HCT116 (cell line): ENCODE measurements around the gene SCGB3A2. TPM values are rescaled to one million over a fixed set of nuclear protein-coding genes. Genes with fewer than 3 reads are reported as not detected.

Experiments used
- ATAC-seq: fragments of 200-7000 bp; cut with Tn5 transposase; 2 replicates; pipeline ENCODE4 v1.9.1; 2020; ENCODE audit warnings: mild to moderate bottlenecking, moderate library complexity
- BruUV-seq: library from RNA; stranded (reverse); fragments of 400-500 nt; replicated peaks from 2 replicates; lab custom pipeline; 2021; lab: Mats Ljungman, UMichigan
- CTCF ChIA-PET: fragments of 300-600 bp; sonication (Branson Sonifier 250); formaldehyde crosslinking; loops from one replicate; lab custom pipeline; 2021; ENCODE audit warnings: antibody characterized with exemption; lab: Charles Lee
- POLR2A ChIA-PET: fragments of 300-600, 350-600 bp; sonication (Branson Sonifier 250); formaldehyde crosslinking; loops from one replicate; lab custom pipeline; 2021; ENCODE audit warnings: antibody characterized with exemption; lab: Charles Lee
- RAD21 ChIA-PET, 2 experiments: fragments of 300-600 bp; sonication (Branson Sonifier 250); formaldehyde crosslinking; loops; one replicate each; lab custom pipeline; 2023; ENCODE audit warnings: low total read pairs in 2 of 2; ENCODE audit not compliant: uncharacterized antibody in 2 of 2, unreplicated experiment in 2 of 2, low non-redundant PET in 1 of 2; lab: Charles Lee
- DNase-seq: peaks from one replicate; pipeline ENCODE4 v3.0.0-alpha.2; 2010; ENCODE audit warnings: low read depth, low spot score
- H2AFZ ChIP-seq: fragments of 200-600 bp; shearing (Covaris generic), sonication (generic); 2 replicates; pipeline ENCODE4 v1.6.1; 2017; ENCODE audit warnings: low read depth, mixed run types, mixed read lengths, antibody characterized with exemption, low read length; ENCODE audit not compliant: poor library complexity, severe bottlenecking
- H3K27ac ChIP-seq: 2 replicates; pipeline ENCODE4 v1.5.1; 2012; ENCODE audit warnings: low read depth, low read length
- H3K27me3 ChIP-seq: fragments of 200-600 bp; sonication (generic); 2 replicates; pipeline ENCODE4 v1.6.1; 2016; ENCODE audit warnings: mixed run types, low read length, mixed read lengths; ENCODE audit not compliant: insufficient read depth
- H3K36me3 ChIP-seq, 2 experiments: fragments of 200-500 bp in 1 of 2; fragments of 200-600 bp in 1 of 2; sonication (Bioruptor generic) in 1 of 2; sonication (generic) in 1 of 2; 2 replicates each; pipeline versions ENCODE4 v1.5.1 to v1.6.1; 2014 to 2016; ENCODE audit warnings: low read length in 2 of 2, inconsistent platforms in 1 of 2, mixed read lengths in 1 of 2, mixed run types in 1 of 2; ENCODE audit not compliant: insufficient read depth in 2 of 2, control insufficient read depth in 1 of 2
- H3K4me1 ChIP-seq, 2 experiments: fragments of 200-600 bp in 1 of 2; sonication (generic) in 1 of 2; 2 replicates each; pipeline versions ENCODE4 v1.5.1 to v1.6.1; 2012 to 2017; ENCODE audit warnings: low read length in 2 of 2, inconsistent platforms in 1 of 2, mild to moderate bottlenecking in 1 of 2, mixed read lengths in 1 of 2, mixed run types in 1 of 2, moderate library complexity in 1 of 2; ENCODE audit not compliant: insufficient read depth in 2 of 2, control insufficient read depth in 1 of 2
- H3K4me2 ChIP-seq: fragments of 200-600 bp; sonication (generic); 2 replicates; pipeline ENCODE4 v1.6.1; 2017; ENCODE audit warnings: mixed run types, low read length, mixed read lengths
- H3K4me3 ChIP-seq, 2 experiments: fragments of 200-600 bp in 1 of 2; sonication (generic) in 1 of 2; replicated peaks in 1 of 2; 2 replicates each; pipeline ENCODE4 v1.5.1; 2011 to 2016; ENCODE audit warnings: low read length in 2 of 2, control low read depth in 1 of 2, low read depth in 1 of 2, mild to moderate bottlenecking in 1 of 2, mixed read lengths in 1 of 2, mixed run types in 1 of 2
- H3K79me2 ChIP-seq: fragments of 200-600 bp; sonication (generic); 2 replicates; pipeline ENCODE4 v1.6.1; 2017; ENCODE audit warnings: mild to moderate bottlenecking, mixed run types, low read length, moderate library complexity, mixed read lengths; ENCODE audit not compliant: insufficient read depth
- H3K9ac ChIP-seq: fragments of 200-600 bp; sonication (generic); 2 replicates; pipeline ENCODE4 v1.6.1; 2016; ENCODE audit warnings: low read length, mixed read lengths
- H3K9me2 ChIP-seq: fragments of 200-600 bp; sonication (generic), shearing (Covaris generic); 2 replicates; pipeline ENCODE4 v1.6.1; 2017; ENCODE audit warnings: mixed run types, mild to moderate bottlenecking, moderate library complexity; ENCODE audit not compliant: insufficient read depth
- H3K9me3 ChIP-seq, 2 experiments: fragments of 200-500 bp in 1 of 2; fragments of 200-600 bp in 1 of 2; sonication (Bioruptor generic) in 1 of 2; sonication (generic) in 1 of 2; 2 replicates each; pipeline ENCODE4 v1.6.1; 2014 to 2017; ENCODE audit warnings: low read length in 2 of 2, mixed read lengths in 2 of 2, inconsistent platforms in 1 of 2, low read depth in 1 of 2, mild to moderate bottlenecking in 1 of 2, mixed run types in 1 of 2, moderate library complexity in 1 of 2; ENCODE audit not compliant: control insufficient read depth in 1 of 2, insufficient read depth in 1 of 2
- H4K20me1 ChIP-seq: fragments of 200-600 bp; sonication (generic), shearing (Covaris generic); 2 replicates; pipeline ENCODE4 v1.6.1; 2017; ENCODE audit warnings: mixed run types, mild to moderate bottlenecking, moderate library complexity; ENCODE audit not compliant: insufficient read depth
- ATF3 ChIP-seq: IDR thresholded peaks from 2 replicates; pipeline ENCODE4 v1.6.1; 2012
- CEBPB ChIP-seq: IDR thresholded peaks from 2 replicates; pipeline ENCODE4 v1.6.1; 2012; ENCODE audit warnings: low read depth
- ELF1 ChIP-seq: IDR thresholded peaks from 2 replicates; pipeline ENCODE4 v1.6.1; 2012; ENCODE audit warnings: low read depth, borderline replicate concordance
- EZH2 ChIP-seq: fragments of 200-600 bp; sonication (generic); IDR thresholded peaks from 2 replicates; pipeline ENCODE4 v1.6.1; 2017; ENCODE audit warnings: antibody characterized with exemption, mixed run types
- EZH2phosphoT487 ChIP-seq: fragments of 200-600 bp; IDR thresholded peaks from 2 replicates; pipeline ENCODE4 v1.6.1; 2018; ENCODE audit warnings: antibody characterized with exemption, borderline replicate concordance
- FOSL1 ChIP-seq: IDR thresholded peaks from 2 replicates; pipeline ENCODE4 v1.6.1; 2012; ENCODE audit warnings: low read depth
- JUND ChIP-seq: IDR thresholded peaks from 2 replicates; pipeline ENCODE4 v1.6.1; 2012
- MAX ChIP-seq: IDR thresholded peaks from 2 replicates; pipeline ENCODE4 v1.6.1; 2012
- RAD21 ChIP-seq: IDR thresholded peaks from 2 replicates; pipeline ENCODE4 v1.6.1; 2012; ENCODE audit warnings: low read depth, mild to moderate bottlenecking
- SIN3A ChIP-seq: IDR thresholded peaks from 2 replicates; pipeline ENCODE4 v1.6.1; 2012; ENCODE audit warnings: low read depth
- SP1 ChIP-seq: IDR thresholded peaks from 2 replicates; pipeline ENCODE4 v1.6.1; 2012; ENCODE audit warnings: low read depth
- SRF ChIP-seq: IDR thresholded peaks from 2 replicates; pipeline ENCODE4 v1.6.1; 2012; ENCODE audit warnings: low read depth
- TCF7L2 ChIP-seq: IDR thresholded peaks from 2 replicates; pipeline ENCODE4 v1.7.0; 2011; ENCODE audit warnings: borderline replicate concordance, inconsistent platforms; ENCODE audit not compliant: insufficient read depth, insufficient read length; ENCODE audit errors: extremely low read depth
- ZFX ChIP-seq: fragments of 450-650 bp; IDR thresholded peaks from 2 replicates; pipeline ENCODE4 v1.6.1; 2017
- ZNF274 ChIP-seq: fragments of 200-500 bp; sonication (Bioruptor generic); IDR thresholded peaks from 2 replicates; pipeline ENCODE4 v1.6.1; 2014; ENCODE audit warnings: mild to moderate bottlenecking, low read depth, low read length, inconsistent platforms
- intact Hi-C: fragments of 100-400 bp; cut with micrococcal nuclease; formaldehyde crosslinking; loops from 2 replicates; pipeline ENCODE4 v1.10.0; 2022
- total RNA-seq: library from RNA; stranded (reverse); gene quantifications from one replicate; pipeline ENCODE4 v1.2.1, GENCODE V29; 2021; ENCODE audit not compliant: unreplicated experiment
- TF ChIP-seq, protein P1 (sequence below), 3 experiments: fragments of 200-600 bp in 1 of 3; sonication (generic) in 1 of 3; IDR thresholded peaks in 2 of 3; conservative IDR thresholded peaks in 1 of 3; 2 replicates each; pipeline ENCODE4 v1.5.1; 2012 to 2017; ENCODE audit warnings: low read depth in 2 of 3, low read length in 2 of 3, antibody characterized with exemption in 1 of 3, borderline replicate concordance in 1 of 3, control low read depth in 1 of 3, mild to moderate bottlenecking in 1 of 3, mixed read lengths in 1 of 3, mixed run types in 1 of 3, moderate library complexity in 1 of 3; ENCODE audit not compliant: insufficient read depth in 1 of 3
- TF ChIP-seq, protein P2 (sequence below): IDR thresholded peaks from 2 replicates; pipeline ENCODE4 v1.6.1; 2011; ENCODE audit warnings: mild to moderate bottlenecking, low read length, moderate library complexity; ENCODE audit not compliant: insufficient replicate concordance; ENCODE audit errors: extremely low read depth

SCGB3A2 gene
- total RNA-seq, 1 experiment from 2014 or later = not detected

DNA sequence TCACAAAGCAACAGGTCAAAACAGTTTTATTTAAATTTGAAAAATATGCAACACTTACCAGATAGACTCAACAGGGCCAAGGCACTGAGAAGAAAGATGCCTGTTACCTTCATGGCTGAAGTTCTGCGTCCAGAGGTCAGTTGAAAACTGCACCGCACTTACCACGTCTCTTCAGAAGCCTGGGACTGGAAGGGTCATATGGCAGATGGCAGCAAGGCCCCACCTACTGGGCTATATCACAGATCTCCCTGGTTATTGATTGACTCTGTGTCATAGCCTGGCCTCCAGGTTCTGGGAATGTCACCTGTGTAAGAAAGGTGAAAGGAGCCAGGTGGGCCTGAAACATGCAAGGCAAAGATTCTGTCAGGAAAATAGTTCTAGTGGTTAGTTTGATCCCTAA lies 47.0 kb upstream of the SCGB3A2 start, which contains the start of gene SPINK1:
TSS of gene SPINK1 (minus strand) at position 207 of the 400 bp plus-strand sequence. CDS start at position 113, 94 bp downstream.
- no peaks in the 10 kb centered on the region for H3K79me2 ChIP-seq
- H3K9ac ChIP-seq = no peak within 1 kb of the TSS
- BruUV-seq = no TSS peak
- no peak within 1 kb of the TSS for H3K4me2 ChIP-seq
- RAD21 ChIA-PET = no interaction called here
- CTCF ChIA-PET = interaction anchor here (2.9 kb wide), 1 partner anchor 9 kb away, joined by 10 read pairs; no protein-coding TSS in a partner anchor
- ATAC-seq (no peak), DNase-seq (no peak)
- no peaks in the 10 kb centered on the region for H3K9me2 ChIP-seq
- H3K27me3 ChIP-seq = peaks cover 36% of the 10 kb centered on the region
- no peak within 1 kb of the TSS for H2AFZ ChIP-seq
- no peaks in the 10 kb centered on the region for H3K9me3 ChIP-seq
- no peaks in the 10 kb centered on the region for H4K20me1 ChIP-seq
- TF ChIP-seq SIN3A (no peak), EZH2 (no peak), ELF1 (no peak), ZFX (no peak), ATF3 (no peak), SP1 (no peak), EZH2phosphoT487 (no peak), TCF7L2 (no peak)
- intact Hi-C loops = no loop called here
- H3K4me1 ChIP-seq = no peaks in the 10 kb centered on the region
- H3K4me3 ChIP-seq = no peak within 1 kb of the TSS
- H3K27ac ChIP-seq = no peak within 1 kb of the TSS
- POLR2A ChIA-PET = no interaction called here
- H3K36me3 ChIP-seq = no peaks in the 10 kb centered on the region

GRCh38 chr5:147832541-147832940 lies 46.0 kb upstream of the SCGB3A2 start:
- Histone ChIP-seq H3K9me3 (no peaks in the 10 kb centered on the region), H3K4me3 (no peak overlapping the region), H3K36me3 (no peaks in the 10 kb centered on the region), H3K4me2 (no peak overlapping the region), H3K27ac (no peak overlapping the region), H2AFZ (no peak overlapping the region), H3K9ac (no peak overlapping the region), H3K27me3 (peaks cover 34% of the 10 kb centered on the region), H3K9me2 (no peaks in the 10 kb centered on the region), H3K4me1 (no peaks in the 10 kb centered on the region), H4K20me1 (no peaks in the 10 kb centered on the region), H3K79me2 (no peaks in the 10 kb centered on the region)
- BruUV-seq = no TSS peak
- ChIA-PET CTCF (interaction anchor here (2.9 kb wide), 1 partner anchor 10 kb away, joined by 10 read pairs; no protein-coding TSS in a partner anchor), RAD21 (no interaction called here), POLR2A (no interaction called here)
- ATAC-seq (no peak), DNase-seq (no peak)
- intact Hi-C loops = no loop called here
- TF ChIP-seq, protein P1, sequence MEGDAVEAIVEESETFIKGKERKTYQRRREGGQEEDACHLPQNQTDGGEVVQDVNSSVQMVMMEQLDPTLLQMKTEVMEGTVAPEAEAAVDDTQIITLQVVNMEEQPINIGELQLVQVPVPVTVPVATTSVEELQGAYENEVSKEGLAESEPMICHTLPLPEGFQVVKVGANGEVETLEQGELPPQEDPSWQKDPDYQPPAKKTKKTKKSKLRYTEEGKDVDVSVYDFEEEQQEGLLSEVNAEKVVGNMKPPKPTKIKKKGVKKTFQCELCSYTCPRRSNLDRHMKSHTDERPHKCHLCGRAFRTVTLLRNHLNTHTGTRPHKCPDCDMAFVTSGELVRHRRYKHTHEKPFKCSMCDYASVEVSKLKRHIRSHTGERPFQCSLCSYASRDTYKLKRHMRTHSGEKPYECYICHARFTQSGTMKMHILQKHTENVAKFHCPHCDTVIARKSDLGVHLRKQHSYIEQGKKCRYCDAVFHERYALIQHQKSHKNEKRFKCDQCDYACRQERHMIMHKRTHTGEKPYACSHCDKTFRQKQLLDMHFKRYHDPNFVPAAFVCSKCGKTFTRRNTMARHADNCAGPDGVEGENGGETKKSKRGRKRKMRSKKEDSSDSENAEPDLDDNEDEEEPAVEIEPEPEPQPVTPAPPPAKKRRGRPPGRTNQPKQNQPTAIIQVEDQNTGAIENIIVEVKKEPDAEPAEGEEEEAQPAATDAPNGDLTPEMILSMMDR (IDR thresholded peaks at IDR 0.05 in 2 of 3, conservative IDR thresholded peaks at IDR 0.05 in 1 of 3; ENCODE audit: borderline replicate concordance in 1 of 3, insufficient read depth in 1 of 3, low read depth in 2 of 3, low read length in 2 of 3) = no peak
- TF ChIP-seq, protein P2, sequence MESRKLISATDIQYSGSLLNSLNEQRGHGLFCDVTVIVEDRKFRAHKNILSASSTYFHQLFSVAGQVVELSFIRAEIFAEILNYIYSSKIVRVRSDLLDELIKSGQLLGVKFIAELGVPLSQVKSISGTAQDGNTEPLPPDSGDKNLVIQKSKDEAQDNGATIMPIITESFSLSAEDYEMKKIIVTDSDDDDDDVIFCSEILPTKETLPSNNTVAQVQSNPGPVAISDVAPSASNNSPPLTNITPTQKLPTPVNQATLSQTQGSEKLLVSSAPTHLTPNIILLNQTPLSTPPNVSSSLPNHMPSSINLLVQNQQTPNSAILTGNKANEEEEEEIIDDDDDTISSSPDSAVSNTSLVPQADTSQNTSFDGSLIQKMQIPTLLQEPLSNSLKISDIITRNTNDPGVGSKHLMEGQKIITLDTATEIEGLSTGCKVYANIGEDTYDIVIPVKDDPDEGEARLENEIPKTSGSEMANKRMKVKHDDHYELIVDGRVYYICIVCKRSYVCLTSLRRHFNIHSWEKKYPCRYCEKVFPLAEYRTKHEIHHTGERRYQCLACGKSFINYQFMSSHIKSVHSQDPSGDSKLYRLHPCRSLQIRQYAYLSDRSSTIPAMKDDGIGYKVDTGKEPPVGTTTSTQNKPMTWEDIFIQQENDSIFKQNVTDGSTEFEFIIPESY = no peak
- TF ChIP-seq RAD21 (no peak), TCF7L2 (no peak), ZFX (no peak), FOSL1 (no peak), ELF1 (no peak), SRF (no peak), SIN3A (no peak), SP1 (no peak), JUND (no peak), ZNF274 (no peak), CEBPB (no peak), EZH2phosphoT487 (no peak), MAX (no peak)
